HS-5 (cell line): ENCODE data around the gene NCEH1.

Experiments used
- DNase-seq: peaks from one replicate; pipeline ENCODE4 v3.0.0-alpha.2; 2012; ENCODE audit warnings: low read depth

NCEH1 gene

GRCh38 chr3:172643506-172644179 is 67.2 kb downstream of the NCEH1 start:
- DNase-seq = no peak

GRCh38 chr3:172641291-172641690 is 69.6 kb downstream of the NCEH1 start:
- no peak for DNase-seq

GRCh38 chr3:172640751-172641150 is 70.1 kb downstream of the NCEH1 start:
- DNase-seq = no peak

- no peak for DNase-seq
Observed at GRCh38 chr3:172635588-172635987, 75.3 kb downstream of the NCEH1 start.

DNA sequence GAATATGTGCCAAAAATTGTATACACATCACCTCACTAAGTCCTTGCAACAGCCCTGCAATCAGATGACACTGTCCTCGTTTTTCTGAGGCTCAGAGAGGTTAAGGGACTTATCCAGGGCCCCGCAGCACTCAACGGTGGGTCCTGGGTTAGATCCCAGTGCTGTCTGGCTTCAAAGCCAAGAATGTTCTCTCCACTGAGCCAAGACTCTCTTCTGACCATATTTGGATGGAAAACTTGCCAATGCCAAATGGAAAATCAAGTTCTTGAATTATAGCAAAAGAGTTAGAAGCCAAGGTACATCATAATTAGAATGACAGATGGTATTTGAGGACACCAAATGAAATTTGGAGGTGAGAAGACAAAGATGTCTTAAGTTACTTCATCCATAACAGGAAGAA is 75.9 kb downstream of the NCEH1 start:
- no peak for DNase-seq

DNA sequence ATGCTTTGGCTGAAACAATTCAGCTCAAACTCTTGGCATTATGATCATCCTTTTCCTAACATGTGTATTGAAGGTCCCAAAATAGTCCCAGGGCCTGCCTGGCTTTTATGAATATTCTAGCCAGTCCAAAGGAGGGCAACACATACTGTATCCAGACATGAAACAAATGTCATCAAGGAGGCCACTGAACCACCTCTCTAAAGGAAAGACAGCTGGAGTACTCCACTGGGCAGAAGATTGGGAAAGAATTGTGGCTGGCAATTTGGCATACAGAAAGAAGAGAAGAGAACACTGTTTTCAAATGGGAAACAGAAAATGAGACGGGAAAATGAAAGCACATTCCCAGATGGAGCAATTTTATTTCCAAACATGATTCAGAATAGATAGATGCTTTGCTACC is 80.6 kb downstream of the NCEH1 start:
- no peak for DNase-seq

GRCh38 chr3:172629470-172629869 is 81.4 kb downstream of the NCEH1 start:
- DNase-seq = no peak

GRCh38 chr3:172627057-172627809 is 83.6 kb downstream of the NCEH1 start:
- DNase-seq = no peak

- peak; percentile 87 for DNase-seq
Observed at GRCh38 chr3:172626021-172626640, 84.7 kb downstream of the NCEH1 start.

- peak; percentile 32 for DNase-seq
Observed at GRCh38 chr3:172625404-172625803, 85.5 kb downstream of the NCEH1 start.

- no peak for DNase-seq
Observed at GRCh38 chr3:172624999-172625398, 85.9 kb downstream of the NCEH1 start.

DNA sequence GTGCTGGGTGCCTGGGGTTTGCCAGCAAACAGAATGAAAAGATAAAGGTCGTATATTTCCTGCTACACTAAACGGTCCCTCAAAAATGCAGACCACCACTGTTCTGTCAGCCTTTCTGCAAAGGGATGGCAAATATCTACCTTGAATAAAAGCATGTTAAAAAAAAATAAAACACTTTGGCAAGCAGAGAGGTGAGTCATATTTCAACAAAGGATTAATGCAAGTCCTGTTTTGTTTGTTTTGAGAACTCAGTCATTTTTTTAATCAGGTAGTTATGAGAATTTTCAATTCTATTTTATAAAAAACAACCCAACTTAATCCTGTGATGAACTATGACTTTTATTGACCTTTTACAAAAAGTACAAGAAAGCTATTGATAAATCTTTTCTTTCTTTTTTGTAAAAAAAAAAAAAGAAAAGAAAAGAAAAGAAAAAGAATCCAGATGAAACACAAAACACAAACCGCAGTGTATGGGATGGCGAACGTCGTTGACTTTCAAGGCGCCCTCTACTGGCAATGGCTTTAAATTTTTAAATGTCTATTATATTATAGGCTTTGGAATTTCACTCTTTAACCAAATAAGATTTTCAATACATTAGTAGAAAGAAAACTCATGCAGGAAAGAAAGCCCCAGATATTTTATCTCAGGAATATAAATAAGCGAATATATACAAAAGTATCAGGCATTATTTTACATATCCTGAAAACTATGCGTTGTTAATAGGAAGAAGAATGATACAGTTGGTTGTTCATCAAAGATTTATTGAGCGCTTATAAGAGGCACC is 87.8 kb downstream of the NCEH1 start:
- DNase-seq = peak; percentile 25

GRCh38 chr3:172622156-172622555 is 88.7 kb downstream of the NCEH1 start:
- DNase-seq = no peak

GRCh38 chr3:172617976-172618375 is 92.9 kb downstream of the NCEH1 start:
- no peak for DNase-seq

DNA sequence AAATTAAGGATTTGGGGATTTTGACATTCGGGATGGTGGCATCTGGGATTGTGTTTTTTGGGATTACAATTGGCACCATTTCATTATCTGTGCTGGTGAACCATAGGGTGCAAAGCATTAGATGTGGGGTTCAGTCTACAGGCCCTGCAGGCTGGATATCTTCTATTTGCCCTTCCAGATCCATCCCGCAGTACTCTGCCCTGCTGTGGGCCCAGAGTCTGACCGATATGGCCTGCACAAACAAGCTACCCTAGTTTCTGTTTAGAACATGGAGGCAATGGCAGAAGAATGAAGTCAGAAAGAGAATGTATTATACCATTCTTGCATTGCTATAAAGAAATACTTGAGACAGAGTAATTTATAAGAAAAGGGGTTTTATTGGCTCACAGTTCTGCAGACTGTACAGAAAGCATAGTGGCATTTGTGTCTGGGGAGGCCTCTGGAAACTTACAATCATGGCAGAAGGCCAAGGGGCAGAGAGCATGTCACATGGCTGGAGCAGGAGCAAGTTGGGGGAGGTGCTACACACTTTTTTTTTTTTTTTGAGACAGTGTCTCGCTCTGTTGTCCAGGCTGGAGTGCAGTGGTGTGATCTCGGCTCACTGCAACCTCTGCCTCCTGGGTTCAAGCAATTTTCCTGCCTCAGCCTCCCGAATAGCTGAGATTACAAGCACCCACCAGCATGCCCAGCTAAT is 93.7 kb downstream of the NCEH1 start:
- no peak for DNase-seq

DNA sequence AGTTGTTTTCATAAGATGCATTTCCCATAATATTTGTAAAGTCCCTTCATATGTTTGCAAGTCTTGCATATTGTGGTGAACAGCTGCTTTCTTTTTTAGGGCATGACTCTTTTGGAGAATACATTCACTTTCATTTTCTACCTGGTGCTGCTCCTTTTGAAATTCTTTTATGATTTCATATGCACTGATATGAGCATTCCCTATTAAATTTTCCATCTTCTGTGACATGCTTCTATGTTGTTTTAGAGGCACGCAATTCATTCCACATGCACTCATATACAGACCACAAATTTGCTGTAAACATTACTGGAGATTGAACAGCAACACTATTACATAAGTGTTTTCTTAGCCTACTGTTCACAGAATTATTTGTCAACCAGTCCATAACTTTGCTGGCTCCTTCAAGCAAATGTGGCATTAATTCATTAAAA is 94.8 kb downstream of the NCEH1 start:
- DNase-seq = no peak

- DNase-seq = no peak
Observed at GRCh38 chr3:172615296-172615695, 95.6 kb downstream of the NCEH1 start.

DNA sequence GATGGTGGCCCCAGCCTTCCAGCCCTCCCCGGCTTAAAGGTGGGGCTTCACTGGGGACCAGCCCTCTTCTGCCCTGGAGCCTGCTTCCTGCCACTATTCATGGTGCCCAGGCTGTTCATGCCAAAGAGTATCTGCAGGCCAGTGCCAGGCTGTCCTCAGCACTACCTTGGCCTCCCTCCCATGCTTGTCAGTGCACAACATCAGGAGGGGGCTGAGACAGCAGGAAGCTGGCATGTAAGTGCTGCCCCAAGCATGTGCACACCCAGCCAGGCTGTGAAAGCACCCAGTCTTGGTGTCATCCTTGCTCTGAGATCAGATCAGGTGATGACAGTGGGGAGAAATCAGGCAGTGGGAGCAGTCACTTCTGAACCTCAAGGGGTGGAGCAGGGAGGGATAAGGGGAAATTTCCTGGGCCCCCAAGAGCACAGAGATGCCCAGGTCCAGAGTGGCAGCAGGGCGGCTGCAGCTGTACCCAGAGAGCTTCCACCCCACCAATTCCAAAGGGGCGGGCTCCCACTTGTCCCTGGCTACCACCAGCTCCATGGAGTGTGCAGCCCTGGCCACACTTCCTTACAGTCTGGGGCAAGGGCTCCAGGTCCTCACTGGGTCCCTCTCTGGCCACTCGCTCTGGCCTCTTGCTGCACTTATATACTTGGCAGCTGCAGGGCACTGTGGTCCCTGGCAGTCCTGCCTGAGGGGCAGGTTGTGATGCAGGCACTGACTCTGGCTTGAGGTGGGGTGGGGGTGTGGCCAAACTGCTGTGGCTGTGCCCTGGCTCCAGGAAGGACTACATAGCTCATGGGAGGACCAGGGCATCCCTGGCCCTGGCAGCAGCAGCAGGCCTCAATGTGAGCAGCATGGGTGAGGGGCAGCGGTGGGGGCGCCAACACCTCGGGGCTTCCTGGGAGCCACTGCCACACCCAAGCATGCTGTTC is 96.3 kb downstream of the NCEH1 start:
- no peak for DNase-seq

DNA sequence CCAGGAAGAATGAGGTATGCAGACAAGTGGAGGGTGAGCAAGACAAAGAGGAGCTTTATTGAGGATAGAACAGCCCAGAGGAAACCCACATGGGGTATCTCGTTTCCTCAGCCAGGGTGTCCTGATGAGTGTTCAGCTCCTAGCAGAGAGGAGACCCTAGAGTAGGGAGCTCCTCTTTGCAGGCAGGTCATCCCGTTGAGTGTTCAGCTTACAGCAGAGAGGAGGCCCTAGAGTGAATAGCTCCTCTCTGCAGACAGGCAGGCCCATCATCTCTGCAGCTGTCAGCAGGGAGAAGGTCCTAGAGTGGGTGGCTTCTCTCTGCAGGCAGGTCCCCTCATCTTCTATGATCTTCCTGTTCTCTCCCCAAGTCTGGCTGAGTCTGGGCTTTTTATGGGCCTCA is 97.0 kb downstream of the NCEH1 start:
- no peak for DNase-seq

- DNase-seq = no peak
Observed at GRCh38 chr3:172612871-172613678, 97.8 kb downstream of the NCEH1 start.
